PFSK-1 (cell line): ENCODE measurements around the gene FARSB.

Experiments used
- FOXP2 ChIP-seq: optimal IDR thresholded peaks from 2 replicates; pipeline ENCODE3; 2011; ENCODE audit warnings: borderline replicate concordance, control low read depth, inconsistent platforms; ENCODE audit not compliant: insufficient read depth; ENCODE audit errors: extremely low read length, extremely low read depth
- TF ChIP-seq, protein P1 (sequence below), 2 experiments: IDR thresholded peaks; 2 replicates each; pipeline versions ENCODE4 v1.6.1 to v1.8.0; 2011 to 2012; ENCODE audit warnings: low read depth in 2 of 2, low read length in 2 of 2, control low read depth in 1 of 2, inconsistent platforms in 1 of 2, mild to moderate bottlenecking in 1 of 2, moderate library complexity in 1 of 2; ENCODE audit not compliant: insufficient read depth in 1 of 2

DNA sequence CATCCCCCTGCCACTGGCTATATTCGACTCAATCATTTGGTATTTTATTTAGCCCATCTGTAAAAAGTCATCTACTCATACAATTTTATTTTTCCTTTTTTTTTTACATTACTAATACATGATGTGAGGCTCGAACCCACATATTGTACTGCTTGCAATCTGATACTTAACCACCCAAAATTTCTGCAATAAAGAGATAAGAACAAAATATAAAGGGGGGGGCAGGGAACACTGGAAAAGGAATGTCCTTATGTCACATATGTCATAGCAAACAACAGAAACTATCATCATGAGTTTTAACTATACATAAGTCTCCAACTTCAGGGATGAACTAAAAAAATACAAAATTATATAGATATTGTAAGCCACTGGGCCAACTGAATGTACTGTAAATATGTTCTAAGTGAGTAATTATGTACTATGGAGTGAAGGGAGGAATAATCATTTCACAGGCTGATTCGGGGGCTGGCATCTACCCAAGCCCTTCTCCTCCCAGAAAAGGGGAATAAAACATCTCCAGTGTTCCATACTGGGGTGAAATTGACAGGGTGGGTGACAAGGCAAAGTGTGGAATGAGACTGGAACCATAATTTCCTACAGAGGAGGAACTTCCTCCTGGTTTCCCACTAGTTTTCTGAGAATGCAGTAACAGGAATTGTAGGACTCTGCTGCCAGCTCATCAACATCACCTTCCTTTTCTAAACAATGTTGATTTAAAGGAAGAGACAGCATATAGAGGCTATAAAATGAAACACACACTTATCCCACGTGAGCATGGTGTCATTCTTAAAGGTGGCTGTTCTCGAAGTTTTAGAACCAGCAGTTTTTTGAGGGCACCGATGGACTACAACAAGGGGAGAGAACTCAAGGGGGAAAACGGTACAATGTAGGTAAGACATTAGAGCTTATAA, 79.5 kb downstream of the FARSB start:
- TF ChIP-seq, protein P1, sequence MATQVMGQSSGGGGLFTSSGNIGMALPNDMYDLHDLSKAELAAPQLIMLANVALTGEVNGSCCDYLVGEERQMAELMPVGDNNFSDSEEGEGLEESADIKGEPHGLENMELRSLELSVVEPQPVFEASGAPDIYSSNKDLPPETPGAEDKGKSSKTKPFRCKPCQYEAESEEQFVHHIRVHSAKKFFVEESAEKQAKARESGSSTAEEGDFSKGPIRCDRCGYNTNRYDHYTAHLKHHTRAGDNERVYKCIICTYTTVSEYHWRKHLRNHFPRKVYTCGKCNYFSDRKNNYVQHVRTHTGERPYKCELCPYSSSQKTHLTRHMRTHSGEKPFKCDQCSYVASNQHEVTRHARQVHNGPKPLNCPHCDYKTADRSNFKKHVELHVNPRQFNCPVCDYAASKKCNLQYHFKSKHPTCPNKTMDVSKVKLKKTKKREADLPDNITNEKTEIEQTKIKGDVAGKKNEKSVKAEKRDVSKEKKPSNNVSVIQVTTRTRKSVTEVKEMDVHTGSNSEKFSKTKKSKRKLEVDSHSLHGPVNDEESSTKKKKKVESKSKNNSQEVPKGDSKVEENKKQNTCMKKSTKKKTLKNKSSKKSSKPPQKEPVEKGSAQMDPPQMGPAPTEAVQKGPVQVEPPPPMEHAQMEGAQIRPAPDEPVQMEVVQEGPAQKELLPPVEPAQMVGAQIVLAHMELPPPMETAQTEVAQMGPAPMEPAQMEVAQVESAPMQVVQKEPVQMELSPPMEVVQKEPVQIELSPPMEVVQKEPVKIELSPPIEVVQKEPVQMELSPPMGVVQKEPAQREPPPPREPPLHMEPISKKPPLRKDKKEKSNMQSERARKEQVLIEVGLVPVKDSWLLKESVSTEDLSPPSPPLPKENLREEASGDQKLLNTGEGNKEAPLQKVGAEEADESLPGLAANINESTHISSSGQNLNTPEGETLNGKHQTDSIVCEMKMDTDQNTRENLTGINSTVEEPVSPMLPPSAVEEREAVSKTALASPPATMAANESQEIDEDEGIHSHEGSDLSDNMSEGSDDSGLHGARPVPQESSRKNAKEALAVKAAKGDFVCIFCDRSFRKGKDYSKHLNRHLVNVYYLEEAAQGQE (IDR thresholded peaks at IDR 0.05; ENCODE audit: insufficient read depth in 1 of 2, low read depth in 2 of 2, low read length in 2 of 2) = no peak
- TF ChIP-seq FOXP2 = no peak
